UCSD-AML1 (cell line): ENCODE data around the gene GRHL1.
"Not testable (repeated sequence)": the region's sequence is repeated elsewhere in the genome, so short reads cannot be mapped to it uniquely, and the experiment has no call there.

Source experiments
- DNase-seq: peaks from one replicate; lab custom pipeline; 2025; ENCODE audit not compliant: unreplicated experiment; lab: John Stamatoyannopoulos, UW

GRHL1 gene, protein sequence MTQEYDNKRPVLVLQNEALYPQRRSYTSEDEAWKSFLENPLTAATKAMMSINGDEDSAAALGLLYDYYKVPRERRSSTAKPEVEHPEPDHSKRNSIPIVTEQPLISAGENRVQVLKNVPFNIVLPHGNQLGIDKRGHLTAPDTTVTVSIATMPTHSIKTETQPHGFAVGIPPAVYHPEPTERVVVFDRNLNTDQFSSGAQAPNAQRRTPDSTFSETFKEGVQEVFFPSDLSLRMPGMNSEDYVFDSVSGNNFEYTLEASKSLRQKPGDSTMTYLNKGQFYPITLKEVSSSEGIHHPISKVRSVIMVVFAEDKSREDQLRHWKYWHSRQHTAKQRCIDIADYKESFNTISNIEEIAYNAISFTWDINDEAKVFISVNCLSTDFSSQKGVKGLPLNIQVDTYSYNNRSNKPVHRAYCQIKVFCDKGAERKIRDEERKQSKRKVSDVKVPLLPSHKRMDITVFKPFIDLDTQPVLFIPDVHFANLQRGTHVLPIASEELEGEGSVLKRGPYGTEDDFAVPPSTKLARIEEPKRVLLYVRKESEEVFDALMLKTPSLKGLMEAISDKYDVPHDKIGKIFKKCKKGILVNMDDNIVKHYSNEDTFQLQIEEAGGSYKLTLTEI

GRCh38 chr2:9951522-9952285, at the start of gene GRHL1:
GRHL1 (plus strand) TSS chr2:9951693; CDS start chr2:9951834, 141 bp downstream.
- DNase-seq = peak; percentile 90

GRCh38 chr2:9905413-9905812, 46.1 kb upstream of the GRHL1 start:
- DNase-seq = no peak

DNA sequence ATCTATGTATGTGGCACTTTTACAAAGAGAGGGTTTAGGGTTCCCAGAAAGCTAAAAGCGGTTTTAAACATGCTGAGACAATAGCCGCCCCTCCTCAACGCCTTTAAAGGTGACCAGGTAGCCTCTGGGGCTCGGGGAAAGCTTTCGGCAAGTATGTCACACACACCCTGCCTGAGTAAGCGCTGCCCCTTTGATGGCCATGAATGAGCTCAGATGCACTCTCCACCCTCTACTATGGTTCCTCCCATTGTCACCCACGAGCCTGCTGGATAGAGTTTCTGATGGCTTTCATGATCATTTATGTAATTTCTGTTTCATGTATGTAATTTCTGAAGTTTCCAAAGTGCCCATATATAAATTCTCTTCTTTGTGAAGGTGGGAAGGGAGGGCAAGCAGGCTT, 44.1 kb upstream of the GRHL1 start:
- no peak for DNase-seq

- no peak for DNase-seq
These were observed 42.9 kb upstream of the GRHL1 start for GRCh38 chr2:9908639-9909038.

DNA sequence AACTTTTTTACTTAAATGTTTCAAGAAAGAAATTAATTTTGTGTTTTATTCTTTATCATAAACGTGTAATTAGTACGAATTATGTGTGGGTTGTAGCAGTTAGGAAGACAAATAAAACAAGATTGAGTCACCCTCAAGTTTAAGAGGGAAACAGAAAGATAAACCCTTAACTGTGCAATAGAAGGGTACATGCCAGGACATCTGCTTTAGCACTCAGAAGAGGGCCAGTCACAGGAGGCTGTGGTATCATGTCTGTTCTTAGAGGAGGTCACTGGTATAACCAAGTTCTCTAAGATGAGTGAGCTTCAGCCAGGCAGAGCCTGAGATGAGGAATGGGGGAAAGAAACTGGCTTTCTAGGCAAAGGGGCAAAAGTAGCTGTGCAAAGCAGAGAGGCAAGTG, 42.4 kb upstream of the GRHL1 start:
- DNase-seq = no peak

GRCh38 chr2:9910699-9911098, 40.8 kb upstream of the GRHL1 start:
- no peak for DNase-seq

- no peak for DNase-seq
These were observed 39.0 kb upstream of the GRHL1 start for GRCh38 chr2:9912468-9912867.

DNA sequence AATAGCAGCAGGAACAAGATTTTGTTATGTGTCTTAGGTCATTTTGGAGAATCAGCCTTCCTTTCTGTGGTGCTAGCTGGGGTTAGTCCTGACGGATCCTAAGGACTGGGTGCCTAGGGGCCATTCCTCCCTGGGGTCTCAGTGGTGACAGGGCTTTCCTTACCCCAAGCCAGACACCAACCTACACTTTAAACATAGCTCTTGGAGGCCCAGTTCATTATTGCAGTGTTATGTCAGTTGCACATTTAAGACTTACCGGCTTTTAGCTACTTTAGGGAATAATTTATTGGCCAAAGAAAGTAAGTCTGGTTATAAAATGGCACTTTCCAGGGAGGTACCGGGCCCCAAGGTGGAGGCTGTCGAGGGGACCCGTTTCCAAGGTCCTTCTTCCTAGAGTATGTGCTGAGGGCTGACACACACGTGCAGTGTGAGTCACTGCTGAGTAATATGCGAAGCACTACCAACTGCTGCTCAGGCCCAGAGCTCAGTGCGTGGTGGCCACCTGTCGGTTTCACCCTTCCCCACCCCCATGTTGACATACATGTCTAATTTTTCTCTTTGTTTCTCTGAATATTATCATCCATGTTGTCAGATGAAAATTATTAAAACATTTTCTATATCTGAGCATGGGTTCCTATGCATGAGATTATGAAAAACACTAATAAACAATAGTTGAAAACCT, 37.0 kb upstream of the GRHL1 start:
- DNase-seq = no peak

GRCh38 chr2:9918275-9918674, 33.2 kb upstream of the GRHL1 start:
- DNase-seq = no peak

- DNase-seq = no peak
These were observed 32.0 kb upstream of the GRHL1 start for GRCh38 chr2:9919512-9919911.

DNA sequence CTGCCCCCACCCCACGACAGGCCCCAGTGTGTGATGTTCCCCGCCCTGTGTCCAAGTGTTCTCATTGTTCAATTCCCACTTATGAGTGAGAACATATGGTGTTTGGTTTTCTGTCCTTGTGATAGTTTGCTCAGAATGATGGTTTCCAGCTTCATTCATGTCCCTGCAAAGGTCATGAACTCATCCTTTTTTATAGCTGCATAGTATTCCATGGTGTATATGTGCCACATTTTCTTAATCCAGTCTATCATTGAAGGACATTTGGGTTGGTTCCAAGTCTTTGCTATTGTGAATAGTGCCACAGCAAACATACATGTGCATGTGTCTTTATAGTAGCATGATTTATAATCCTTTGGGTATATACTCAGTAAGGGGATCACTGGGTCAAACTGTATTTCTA, 24.5 kb upstream of the GRHL1 start:
- not testable (repeated sequence) for DNase-seq

DNA sequence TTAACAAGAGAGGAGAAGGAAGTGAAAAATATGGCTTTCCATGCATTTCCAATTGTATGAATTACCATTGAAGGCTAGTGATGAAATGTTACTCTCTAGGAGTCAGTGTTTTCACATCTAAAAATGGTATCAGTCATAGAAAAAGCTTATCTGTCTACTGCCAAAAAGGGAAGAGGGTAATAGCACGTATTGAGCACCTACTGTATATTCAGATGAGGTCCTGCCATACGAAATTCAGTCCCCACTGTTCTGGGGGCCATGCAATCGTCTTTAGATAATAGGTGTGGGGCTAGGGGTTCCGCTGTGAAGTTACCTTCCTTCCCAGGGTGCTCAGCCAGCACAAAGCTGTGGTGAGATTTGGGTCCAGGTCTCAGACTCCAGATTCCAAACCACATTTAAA, 14.2 kb upstream of the GRHL1 start:
- DNase-seq = no peak

GRCh38 chr2:9937968-9938367, 13.5 kb upstream of the GRHL1 start:
- DNase-seq = no peak

DNA sequence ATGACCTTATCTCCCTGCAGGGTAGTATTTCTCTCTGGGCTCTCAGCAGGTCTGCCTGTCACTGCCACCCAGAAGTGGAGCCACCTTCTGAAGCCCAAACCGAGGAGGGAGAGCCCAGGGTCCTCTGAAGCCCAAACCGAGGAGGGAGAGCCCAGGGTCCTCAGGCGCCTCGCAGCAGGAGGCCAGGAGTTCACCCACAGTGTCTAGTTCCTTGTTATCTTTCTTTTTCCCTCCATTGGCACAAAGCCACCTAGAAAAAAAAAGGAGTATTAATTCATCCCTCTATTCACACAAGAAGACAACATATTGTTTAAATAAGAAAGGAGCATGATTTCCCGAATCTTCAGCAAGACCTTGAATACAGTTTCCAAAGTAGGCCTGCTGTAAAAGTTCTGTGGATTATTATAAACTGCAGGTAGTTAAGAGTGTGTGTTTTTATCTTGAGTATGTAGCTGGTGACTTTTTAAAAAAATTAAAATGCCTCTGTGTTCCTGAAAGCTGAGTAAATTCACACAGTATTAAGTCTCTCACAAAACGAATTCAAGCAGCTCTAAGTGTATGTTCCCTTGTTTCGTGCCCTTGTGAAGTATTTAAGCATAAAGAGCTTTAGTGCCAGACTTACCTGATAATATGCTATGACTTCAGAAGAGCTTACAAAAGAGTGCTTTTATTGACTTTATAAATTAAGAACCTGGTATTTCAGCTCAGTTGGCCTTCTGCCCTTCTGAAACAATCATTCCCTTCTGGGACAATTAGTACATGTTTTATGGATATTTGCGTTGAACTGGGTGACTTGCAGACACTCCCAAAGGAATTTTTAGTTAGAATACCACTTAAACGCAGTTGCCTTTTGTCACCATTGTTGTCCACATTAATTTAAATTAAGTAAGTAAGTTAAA, 11.7 kb upstream of the GRHL1 start:
- DNase-seq = no peak

GRCh38 chr2:9941196-9941995, 10.1 kb upstream of the GRHL1 start:
- DNase-seq = no peak

DNA sequence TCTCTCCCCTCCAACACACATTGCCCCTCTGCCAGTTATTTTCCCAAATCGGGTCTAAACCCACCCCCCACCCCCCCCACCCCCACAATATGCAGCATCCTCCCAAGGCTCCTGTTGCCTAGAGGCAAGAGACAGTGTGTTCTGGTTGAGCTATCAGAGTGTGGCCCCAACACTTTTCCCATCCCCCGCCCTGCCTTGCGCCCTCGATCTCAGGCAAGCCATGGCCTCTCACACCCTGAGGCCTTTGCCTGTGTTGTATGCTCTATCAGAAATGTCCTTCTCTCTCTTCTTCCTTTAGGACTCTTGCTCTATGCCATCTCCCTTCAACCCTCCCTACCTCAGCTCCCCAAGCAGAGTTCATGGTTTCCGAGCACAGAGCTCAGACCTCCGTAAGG, 9.5 kb upstream of the GRHL1 start:
- DNase-seq = no peak

- DNase-seq = no peak
These were observed 7.1 kb upstream of the GRHL1 start for GRCh38 chr2:9944330-9944758.

DNA sequence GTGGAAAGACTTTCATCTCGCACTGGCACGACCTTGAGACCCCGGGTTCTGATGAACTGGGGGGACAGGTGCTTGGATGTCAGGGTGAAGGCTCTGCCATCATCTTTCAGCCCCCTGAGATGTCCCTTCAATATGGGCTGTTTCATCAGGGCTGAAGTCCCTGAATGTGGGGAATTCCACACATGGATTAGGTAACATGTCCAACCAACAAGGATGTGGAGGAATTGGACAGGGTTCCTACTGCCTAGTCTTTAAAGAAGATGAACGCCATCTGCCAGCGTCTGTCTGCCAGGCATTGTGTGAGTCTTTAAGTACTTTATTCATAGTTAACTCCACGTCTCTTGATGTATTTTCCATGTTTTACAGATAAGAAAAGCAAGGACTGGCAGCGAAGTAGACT, 5.9 kb upstream of the GRHL1 start:
- DNase-seq = no peak

DNA sequence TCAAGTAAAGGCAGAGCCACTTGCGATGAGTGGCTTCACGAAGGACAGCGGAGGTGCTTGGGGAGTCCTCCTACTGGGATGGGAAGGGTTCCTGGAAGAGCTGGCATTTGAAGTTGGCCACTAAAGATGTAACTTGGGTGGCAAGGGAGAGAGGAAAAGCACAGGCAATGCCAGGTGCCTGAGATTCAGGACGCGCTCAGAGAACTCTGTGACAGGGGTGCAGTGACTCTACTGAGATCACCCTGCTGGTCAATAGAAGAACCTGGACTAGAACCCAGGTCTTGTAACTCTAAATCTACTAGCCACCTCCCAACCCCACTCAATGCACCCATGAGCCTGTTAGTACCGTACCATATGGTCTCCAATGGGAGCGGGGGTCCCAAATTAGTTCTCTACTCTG, 5.4 kb upstream of the GRHL1 start:
- DNase-seq = no peak

DNA sequence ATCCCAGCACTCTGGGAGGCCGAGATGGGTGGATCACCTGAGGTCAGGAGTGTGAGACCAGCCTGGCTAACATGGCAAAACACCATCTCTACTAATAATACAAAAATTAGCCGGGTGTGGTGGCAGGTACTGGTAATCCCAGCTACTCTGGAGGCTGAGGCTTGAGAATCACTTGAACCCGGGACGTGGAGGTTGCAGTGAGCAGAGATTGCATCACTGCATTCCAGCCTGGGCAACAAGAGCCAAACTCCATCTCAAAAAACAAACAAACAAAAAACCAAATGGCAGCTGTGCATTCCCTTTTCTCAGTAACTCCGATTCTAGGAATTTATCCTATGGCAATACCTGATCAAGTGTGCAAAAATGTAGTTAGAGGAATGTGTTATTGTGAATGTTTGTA, 4.7 kb upstream of the GRHL1 start:
- DNase-seq = no peak
